WERI-Rb-1 (cell line): ENCODE data around the gene MEGF11.

ENCODE experiments used
- DNase-seq: peaks from one replicate; pipeline ENCODE4 v3.0.0-alpha.2; 2020
- H3K27ac ChIP-seq: fragments of 250-450 bp; sonication (Bioruptor Pico); 2 replicates; pipeline ENCODE4 v1.5.1; 2020; ENCODE audit warnings: mild to moderate bottlenecking, moderate library complexity
- H3K27me3 ChIP-seq: fragments of 250-450 bp; sonication (Bioruptor Pico); 2 replicates; pipeline ENCODE4 v1.5.1; 2021; ENCODE audit warnings: mild to moderate bottlenecking, low read depth, moderate library complexity; ENCODE audit not compliant: insufficient read depth, severe bottlenecking
- H3K36me3 ChIP-seq: fragments of 250-450 bp; sonication (Bioruptor Pico); 2 replicates; pipeline ENCODE4 v1.5.1; 2020; ENCODE audit warnings: mild to moderate bottlenecking, moderate library complexity
- H3K4me3 ChIP-seq: 2 replicates; pipeline ENCODE4 v1.5.1; 2011; ENCODE audit warnings: low read depth, mild to moderate bottlenecking, control low read depth, low read length
- H3K9me3 ChIP-seq: fragments of 250-450 bp; sonication (Bioruptor Pico); 2 replicates; pipeline ENCODE4 v1.5.1; 2021; ENCODE audit warnings: mild to moderate bottlenecking, moderate library complexity; ENCODE audit not compliant: severe bottlenecking
- CTCF ChIP-seq: IDR thresholded peaks from 2 replicates; pipeline ENCODE4 v1.5.1; 2011; ENCODE audit warnings: low read depth, mild to moderate bottlenecking, control low read depth, inconsistent platforms, low read length

MEGF11 gene

GRCh38 chr15:66290007-66290406 lies 36.5 kb upstream of the MEGF11 start:
- no peaks in the 10 kb centered on the region for H3K9me3 ChIP-seq
- H3K36me3 ChIP-seq, result no peaks in the 10 kb centered on the region
- no peak overlapping the region for H3K4me3 ChIP-seq
- H3K27me3 ChIP-seq, result no peaks in the 10 kb centered on the region
- TF ChIP-seq CTCF, result no peak
- no peak for DNase-seq
- no peak overlapping the region for H3K27ac ChIP-seq

- Histone ChIP-seq H3K9me3 (no peaks in the 10 kb centered on the region), H3K27ac (no peak overlapping the region), H3K36me3 (no peaks in the 10 kb centered on the region), H3K27me3 (no peaks in the 10 kb centered on the region), H3K4me3 (no peak overlapping the region)
- no peak for TF ChIP-seq CTCF
- no peak for DNase-seq
These were observed 35.1 kb upstream of the MEGF11 start for GRCh38 chr15:66288551-66289185.

GRCh38 chr15:66288093-66288492 lies 34.5 kb upstream of the MEGF11 start:
- no peak overlapping the region for H3K27ac ChIP-seq
- H3K9me3 ChIP-seq, result no peaks in the 10 kb centered on the region
- no peak for TF ChIP-seq CTCF
- H3K36me3 ChIP-seq, result no peaks in the 10 kb centered on the region
- H3K27me3 ChIP-seq, result no peaks in the 10 kb centered on the region
- H3K4me3 ChIP-seq, result no peak overlapping the region
- no peak for DNase-seq

- DNase-seq, result peak; percentile 13
- Histone ChIP-seq H3K4me3 (no peak overlapping the region), H3K27me3 (no peaks in the 10 kb centered on the region), H3K9me3 (no peaks in the 10 kb centered on the region), H3K27ac (no peak overlapping the region), H3K36me3 (no peaks in the 10 kb centered on the region)
- no peak for TF ChIP-seq CTCF
These were observed 34.0 kb upstream of the MEGF11 start for GRCh38 chr15:66287461-66288057.

- Histone ChIP-seq H3K9me3 (no peaks in the 10 kb centered on the region), H3K36me3 (no peaks in the 10 kb centered on the region), H3K27me3 (no peaks in the 10 kb centered on the region), H3K4me3 (no peak overlapping the region), H3K27ac (no peak overlapping the region)
- TF ChIP-seq CTCF, result no peak
- no peak for DNase-seq
These were observed 32.2 kb upstream of the MEGF11 start for GRCh38 chr15:66285533-66286280.
